NB4 (cell line): ENCODE results near the gene UNC79.

ENCODE experiments used
- CTCF ChIP-seq: IDR thresholded peaks from one replicate; pipeline ENCODE4 v1.5.1; 2012; ENCODE audit warnings: low read depth, low read length
- MYC ChIP-seq: IDR thresholded peaks from 2 replicates; pipeline ENCODE4 v1.6.1; 2011; ENCODE audit warnings: low read depth, low read length
- POLR2A ChIP-seq: IDR thresholded peaks from 2 replicates; pipeline ENCODE4 v1.6.1; 2011; ENCODE audit warnings: mild to moderate bottlenecking; ENCODE audit not compliant: insufficient read length; ENCODE audit errors: extremely low read depth
- TF ChIP-seq, protein P1 (sequence below): IDR thresholded peaks from 2 replicates; pipeline ENCODE4 v1.6.1; 2011; ENCODE audit warnings: low read depth, low read length

- no peak for TF ChIP-seq CTCF
- TF ChIP-seq POLR2A: no peak
- no peak for TF ChIP-seq MYC
- TF ChIP-seq, protein P1, sequence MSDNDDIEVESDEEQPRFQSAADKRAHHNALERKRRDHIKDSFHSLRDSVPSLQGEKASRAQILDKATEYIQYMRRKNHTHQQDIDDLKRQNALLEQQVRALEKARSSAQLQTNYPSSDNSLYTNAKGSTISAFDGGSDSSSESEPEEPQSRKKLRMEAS: no peak
Observed at GRCh38 chr14:93496856-93497741, 66.4 kb downstream of the UNC79 start.
